Thymus (tissue), 11 donors: ENCODE measurements around the gene KLK15. TPM values are rescaled to one million over a fixed set of nuclear protein-coding genes. Genes with fewer than 3 reads are reported as not detected.

ENCODE experiments used
- DNase-seq, 9 donors: peaks; one replicate each; pipeline ENCODE4 v3.0.0-alpha.2; 2013; ENCODE audit warnings: low spot score in 9 of 9, low read depth in 6 of 9, missing footprints in 1 of 9
- H3K27ac ChIP-seq, 2 donors: one replicate each; pipeline ENCODE4 v1.5.1; 2013; ENCODE audit warnings: control low read depth in 1 of 2, low read depth in 1 of 2, low read length in 1 of 2, mild to moderate bottlenecking in 1 of 2, moderate library complexity in 1 of 2
- H3K27me3 ChIP-seq, 2 donors: one replicate each; pipeline ENCODE4 v1.5.1; 2013; ENCODE audit warnings: low read length in 1 of 2; ENCODE audit not compliant: control insufficient read depth in 2 of 2, insufficient read depth in 1 of 2
- H3K36me3 ChIP-seq, 2 donors: one replicate each; pipeline ENCODE4 v1.5.1; 2013; ENCODE audit warnings: low read length in 1 of 2, mild to moderate bottlenecking in 1 of 2, moderate library complexity in 1 of 2; ENCODE audit not compliant: control insufficient read depth in 2 of 2, insufficient read depth in 2 of 2
- H3K4me1 ChIP-seq, 2 donors: one replicate each; pipeline ENCODE4 v1.5.1; 2013; ENCODE audit warnings: low read length in 2 of 2; ENCODE audit not compliant: control insufficient read depth in 2 of 2, insufficient read depth in 2 of 2
- H3K4me3 ChIP-seq, 2 donors: one replicate each; pipeline ENCODE4 v1.5.1; 2013; ENCODE audit warnings: low read length in 2 of 2, control low read depth in 1 of 2, mild to moderate bottlenecking in 1 of 2
- H3K9me3 ChIP-seq, 2 donors: one replicate each; pipeline ENCODE4 v1.5.1; 2013; ENCODE audit warnings: low read length in 1 of 2, mild to moderate bottlenecking in 1 of 2; ENCODE audit not compliant: control insufficient read depth in 2 of 2, insufficient read depth in 1 of 2
- WGBS: extraction: QIAGEN DNeasy Blood & Tissue Kit; methylation state at CpG from one replicate; pipeline ENCODE4 v1.1.7; 2013; 5-methylcytosine and 5-hydroxymethylcytosine counted together
- polyA plus RNA-seq: library from polyadenylated mRNA; stranded (reverse); fragments of 200-250 nt; gene quantifications from one replicate; pipeline ENCODE4 v1.2.3, GENCODE V29; 2013
- total RNA-seq: library from RNA; stranded (reverse); fragments of 120-200 nt; gene quantifications from one replicate; pipeline ENCODE4 v1.2.4, GENCODE V29; 2013
- donor health status: healthy.

Gene KLK15
- total and polyA plus RNA-seq, 2 donors, result 0.11 TPM; not detected in 1

- Histone ChIP-seq H3K9me3 (peaks cover 0 to 5% of the 10 kb centered on the region in 2 donors), H3K27ac (no peak overlapping the region), H3K36me3 (no peaks in the 10 kb centered on the region), H3K4me1 (peaks cover 0 to 6% of the 10 kb centered on the region in 2 donors), H3K4me3 (no peak overlapping the region), H3K27me3 (peaks cover 15 to 57% of the 10 kb centered on the region in 2 donors)
- no peak for DNase-seq
- WGBS, result 69% methylated on average over 7 of the region's 7 CpGs
Observed at GRCh38 chr19:50778906-50779430, 54.4 kb downstream of the KLK15 start.

GRCh38 chr19:50777830-50778303, 55.5 kb downstream of the KLK15 start:
- H3K4me1 ChIP-seq, result peaks cover 0 to 6% of the 10 kb centered on the region in 2 donors
- no peaks in the 10 kb centered on the region for H3K36me3 ChIP-seq
- H3K27ac ChIP-seq, result no peak overlapping the region
- no peak overlapping the region for H3K4me3 ChIP-seq
- no peaks in the 10 kb centered on the region for H3K9me3 ChIP-seq
- H3K27me3 ChIP-seq, result peaks cover 15 to 52% of the 10 kb centered on the region in 2 donors
- peak in 1 of 9 donors; percentile 26 for DNase-seq
- 1% methylated on average over 30 of the region's 30 CpGs for WGBS

GRCh38 chr19:50777261-50777660, 56.1 kb downstream of the KLK15 start:
- peaks cover 15 to 48% of the 10 kb centered on the region in 2 donors for H3K27me3 ChIP-seq
- H3K27ac ChIP-seq, result no peak overlapping the region

GRCh38 chr19:50776131-50776530, 57.2 kb downstream of the KLK15 start:
- Histone ChIP-seq H3K36me3 (no peaks in the 10 kb centered on the region), H3K27ac (no peak overlapping the region), H3K9me3 (no peaks in the 10 kb centered on the region), H3K4me3 (no peak overlapping the region), H3K4me1 (peaks cover 0 to 6% of the 10 kb centered on the region in 2 donors), H3K27me3 (peaks cover 15 to 47% of the 10 kb centered on the region in 2 donors)
- 90% methylated on average over 5 of the region's 5 CpGs for WGBS
- DNase-seq, result no peak

More at GRCh38 chr19:50777261-50777660, 56.1 kb downstream of the KLK15 start:
- peaks cover 0 to 6% of the 10 kb centered on the region in 2 donors for H3K4me1 ChIP-seq
- H3K36me3 ChIP-seq, result no peaks in the 10 kb centered on the region
- 56% methylated on average over 4 of the region's 4 CpGs for WGBS
- H3K9me3 ChIP-seq, result no peaks in the 10 kb centered on the region
- no peak overlapping the region for H3K4me3 ChIP-seq
- DNase-seq, result no peak

Other genes with a start within 250 kb of the KLK15 start
- gene SYT3, start 193.7 kb downstream of the KLK15 start, total RNA-seq, result 0.09 TPM
- 0.02 TPM for gene SYT3, start 193.7 kb downstream of the KLK15 start, polyA plus RNA-seq
- gene C19orf81, start 184.1 kb downstream of the KLK15 start, total RNA-seq, result 0.61 TPM
- gene C19orf81, start 184.1 kb downstream of the KLK15 start, polyA plus RNA-seq, result not detected
- gene SHANK1, start 113.8 kb downstream of the KLK15 start, total RNA-seq, result 1.8 TPM
- gene SHANK1, start 113.8 kb downstream of the KLK15 start, polyA plus RNA-seq, result 0.39 TPM
- gene CLEC11A, start 110.2 kb downstream of the KLK15 start, total RNA-seq, result 10.7 TPM
- gene CLEC11A, start 110.2 kb downstream of the KLK15 start, polyA plus RNA-seq, result 10.5 TPM
- not detected for gene GPR32, start 63.1 kb downstream of the KLK15 start, total RNA-seq
- gene GPR32, start 63.1 kb downstream of the KLK15 start, polyA plus RNA-seq, result 0.07 TPM
- not detected for gene ACP4, start 43.2 kb downstream of the KLK15 start, total RNA-seq
- not detected for gene ACP4, start 43.2 kb downstream of the KLK15 start, polyA plus RNA-seq
- gene KLK1, start 9.8 kb downstream of the KLK15 start, total RNA-seq, result 0.14 TPM
- gene KLK1, start 9.8 kb downstream of the KLK15 start, polyA plus RNA-seq, result 1.6 TPM
- gene KLK3, start 21.3 kb upstream of the KLK15 start, total RNA-seq, result 0.19 TPM
- gene KLK3, start 21.3 kb upstream of the KLK15 start, polyA plus RNA-seq, result 0.96 TPM
- under 0.01 TPM for gene KLK2, start 39.9 kb upstream of the KLK15 start, total RNA-seq
- gene KLK2, start 39.9 kb upstream of the KLK15 start, polyA plus RNA-seq, result 0.50 TPM
- gene KLK4, start 77.8 kb upstream of the KLK15 start, total RNA-seq, result not detected
- gene KLK4, start 77.8 kb upstream of the KLK15 start, polyA plus RNA-seq, result 0.39 TPM
- 0.28 TPM for gene KLK5, start 119.5 kb upstream of the KLK15 start, total RNA-seq
- 1.9 TPM for gene KLK5, start 119.5 kb upstream of the KLK15 start, polyA plus RNA-seq
- gene KLK6, start 136.0 kb upstream of the KLK15 start, total RNA-seq, result 0.24 TPM
- gene KLK6, start 136.0 kb upstream of the KLK15 start, polyA plus RNA-seq, result 7.0 TPM
- gene KLK7, start 150.3 kb upstream of the KLK15 start, total RNA-seq, result 0.52 TPM
- 5.0 TPM for gene KLK7, start 150.3 kb upstream of the KLK15 start, polyA plus RNA-seq
- gene KLK8, start 168.0 kb upstream of the KLK15 start, total RNA-seq, result 2.2 TPM
- gene KLK8, start 168.0 kb upstream of the KLK15 start, polyA plus RNA-seq, result 11.0 TPM
- 0.42 TPM for gene KLK10, start 186.1 kb upstream of the KLK15 start, total RNA-seq
- 7.2 TPM for gene KLK10, start 186.1 kb upstream of the KLK15 start, polyA plus RNA-seq
- 1.9 TPM for gene KLK11, start 193.0 kb upstream of the KLK15 start, total RNA-seq
- 17.2 TPM for gene KLK11, start 193.0 kb upstream of the KLK15 start, polyA plus RNA-seq
- gene KLK12, start 201.4 kb upstream of the KLK15 start, total RNA-seq, result 0.61 TPM
- 3.0 TPM for gene KLK12, start 201.4 kb upstream of the KLK15 start, polyA plus RNA-seq
- 0.19 TPM for gene KLK13, start 231.5 kb upstream of the KLK15 start, total RNA-seq
- gene KLK13, start 231.5 kb upstream of the KLK15 start, polyA plus RNA-seq, result 0.89 TPM
- gene KLK14, start 249.3 kb upstream of the KLK15 start, total RNA-seq, result 0.09 TPM
- 1.2 TPM for gene KLK14, start 249.3 kb upstream of the KLK15 start, polyA plus RNA-seq